Mesothelial cell of epicardium (in vitro differentiated cells): ENCODE data around the gene FAM124A. TPM values are rescaled to one million over a fixed set of nuclear protein-coding genes. Genes with fewer than 3 reads are reported as not detected.

Source experiments
- DNase-seq, 2 experiments: peaks; one replicate each; pipeline ENCODE4 v3.0.0; 2021; ENCODE audit warnings: low spot score in 2 of 2; ENCODE audit not compliant: unreplicated experiment in 2 of 2
- H3K27ac Mint-ChIP-seq: 2 replicates; pipeline ENCODE4 v1.8.0; 2021; ENCODE audit warnings: mixed read lengths
- H3K27me3 Mint-ChIP-seq: 2 replicates; pipeline ENCODE4 v1.8.0; 2021; ENCODE audit warnings: low read depth, mixed read lengths
- H3K36me3 Mint-ChIP-seq: 2 replicates; pipeline ENCODE4 v1.8.0; 2021; ENCODE audit warnings: mixed read lengths
- H3K4me1 Mint-ChIP-seq: 2 replicates; pipeline ENCODE4 v1.8.0; 2021; ENCODE audit warnings: mixed read lengths
- H3K4me3 Mint-ChIP-seq: 2 replicates; pipeline ENCODE4 v1.8.0; 2021; ENCODE audit warnings: mild to moderate bottlenecking, moderate library complexity, mixed read lengths
- H3K9me3 Mint-ChIP-seq: 2 replicates; pipeline ENCODE4 v1.8.0; 2021; ENCODE audit warnings: mixed read lengths
- CTCF ChIP-seq: fragments of 200-600 bp; sonication (generic); IDR thresholded peaks from one replicate; pipeline ENCODE4 v1.5.0; 2021; ENCODE audit warnings: antibody characterized with exemption; ENCODE audit not compliant: unreplicated experiment
- total RNA-seq: library from RNA; stranded (reverse); gene quantifications from 3 replicates; pipeline ENCODE4 v1.2.1, GENCODE V29; 2021

The FAM124A gene
- total RNA-seq, 1 donor from 2014 or later = 0.78 TPM

DNA sequence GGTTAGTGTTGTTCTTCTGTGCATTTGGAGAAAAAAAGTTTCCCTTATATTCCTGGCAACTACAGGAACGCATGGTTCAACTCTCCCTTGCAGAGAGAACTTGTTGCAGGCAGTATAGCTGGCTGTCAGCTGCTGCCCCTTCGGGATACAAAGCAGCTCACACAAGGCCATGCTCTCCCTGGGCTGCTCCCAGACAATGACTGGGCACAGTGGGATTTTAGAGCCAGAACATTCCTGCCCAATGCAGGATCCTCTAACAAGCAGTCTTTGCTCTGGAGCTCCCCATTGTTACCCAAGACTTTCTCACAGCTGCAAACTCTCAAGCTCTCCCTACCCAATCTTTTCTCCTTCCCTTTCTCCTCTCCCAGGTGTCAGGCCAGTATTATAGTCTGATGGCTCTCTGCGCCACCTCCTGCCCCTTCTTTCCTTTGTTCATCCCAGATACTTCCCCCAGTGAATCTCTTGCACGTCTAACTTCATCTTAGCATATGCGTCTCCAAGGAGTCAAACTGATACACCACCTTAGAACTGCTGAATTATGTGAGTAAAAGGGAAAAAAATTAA is 89.8 kb downstream of the FAM124A start:
- no peak for DNase-seq
- Mint-ChIP-seq H3K9me3 (no peaks in the 10 kb centered on the region), H3K4me1 (peaks cover 6% of the 10 kb centered on the region), H3K36me3 (no peaks in the 10 kb centered on the region), H3K27ac (no peak overlapping the region), H3K4me3 (no peak overlapping the region), H3K27me3 (peaks cover 4% of the 10 kb centered on the region)
- no peak for TF ChIP-seq CTCF

GRCh38 chr13:51313619-51314018 is 91.4 kb downstream of the FAM124A start:
- H3K4me3 Mint-ChIP-seq = no peak overlapping the region
- DNase-seq = no peak
- peaks cover 6% of the 10 kb centered on the region for H3K4me1 Mint-ChIP-seq
- no peaks in the 10 kb centered on the region for H3K36me3 Mint-ChIP-seq
- H3K27me3 Mint-ChIP-seq = peaks cover 4% of the 10 kb centered on the region
- H3K27ac Mint-ChIP-seq = no peak overlapping the region
- TF ChIP-seq CTCF = no peak
- no peaks in the 10 kb centered on the region for H3K9me3 Mint-ChIP-seq

GRCh38 chr13:51317262-51317661 is 95.1 kb downstream of the FAM124A start:
- no peaks in the 10 kb centered on the region for H3K9me3 Mint-ChIP-seq
- peaks cover 2% of the 10 kb centered on the region for H3K27me3 Mint-ChIP-seq
- H3K27ac Mint-ChIP-seq = no peak overlapping the region
- peaks cover 6% of the 10 kb centered on the region for H3K4me1 Mint-ChIP-seq
- H3K36me3 Mint-ChIP-seq = no peaks in the 10 kb centered on the region
- TF ChIP-seq CTCF = no peak
- H3K4me3 Mint-ChIP-seq = no peak overlapping the region
- DNase-seq = no peak

GRCh38 chr13:51318015-51318414 is 95.8 kb downstream of the FAM124A start:
- no peak for DNase-seq
- Mint-ChIP-seq H3K27ac (no peak overlapping the region), H3K36me3 (no peaks in the 10 kb centered on the region), H3K4me3 (no peak overlapping the region), H3K27me3 (peaks cover 2% of the 10 kb centered on the region), H3K4me1 (peaks cover 6% of the 10 kb centered on the region), H3K9me3 (no peaks in the 10 kb centered on the region)
- TF ChIP-seq CTCF = no peak

DNA sequence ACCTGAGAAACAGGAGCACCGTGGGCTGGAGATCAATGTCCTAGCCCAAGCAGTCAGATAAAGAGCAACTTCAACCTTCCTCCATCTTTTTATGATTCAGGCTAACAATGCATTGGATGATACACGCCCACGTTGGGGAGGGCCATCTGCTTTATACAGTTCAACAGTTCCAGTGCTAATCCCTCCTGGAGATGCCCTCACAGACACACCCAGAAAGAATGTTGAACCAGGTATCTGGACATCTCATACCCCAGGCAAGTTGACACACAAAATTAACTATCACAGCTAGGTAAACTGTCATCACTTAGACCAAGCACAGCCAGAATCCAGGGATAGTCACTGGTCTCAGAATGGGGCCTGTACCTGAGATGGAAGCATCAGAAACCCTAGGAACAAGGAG is 96.7 kb downstream of the FAM124A start:
- no peak overlapping the region for H3K27ac Mint-ChIP-seq
- H3K27me3 Mint-ChIP-seq = peaks cover 2% of the 10 kb centered on the region
- H3K4me1 Mint-ChIP-seq = peaks cover 6% of the 10 kb centered on the region
- no peaks in the 10 kb centered on the region for H3K36me3 Mint-ChIP-seq
- DNase-seq = no peak
- TF ChIP-seq CTCF = no peak
- H3K4me3 Mint-ChIP-seq = no peak overlapping the region
- H3K9me3 Mint-ChIP-seq = no peaks in the 10 kb centered on the region

DNA sequence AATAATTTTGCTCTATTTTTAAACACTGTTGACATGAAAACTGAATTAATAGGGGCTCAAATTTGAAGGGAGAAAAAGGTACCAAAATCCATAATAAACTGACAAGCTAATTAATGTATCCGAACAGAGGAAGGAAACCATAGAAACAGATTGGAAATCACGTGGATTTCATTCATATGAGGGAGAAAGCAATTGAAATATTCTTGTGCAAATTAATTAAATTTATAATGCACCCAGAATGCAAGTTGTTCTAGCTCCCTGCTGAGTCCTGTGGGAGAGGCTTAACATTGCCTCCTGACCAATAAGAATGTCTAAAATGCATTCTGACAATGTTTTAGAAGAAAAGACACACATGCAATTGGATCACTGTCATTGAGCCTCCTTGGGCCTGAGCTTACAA is 99.6 kb downstream of the FAM124A start:
- no peak overlapping the region for H3K27ac Mint-ChIP-seq
- no peaks in the 10 kb centered on the region for H3K36me3 Mint-ChIP-seq
- no peaks in the 10 kb centered on the region for H3K4me1 Mint-ChIP-seq
- no peak for TF ChIP-seq CTCF
- peaks cover 2% of the 10 kb centered on the region for H3K27me3 Mint-ChIP-seq
- H3K9me3 Mint-ChIP-seq = no peaks in the 10 kb centered on the region
- no peak for DNase-seq
- no peak overlapping the region for H3K4me3 Mint-ChIP-seq
